Subcutaneous abdominal adipose tissue (tissue), 5 donors: ENCODE measurements around the gene DPYSL3.

Experiments
- H3K27ac ChIP-seq: one replicate; pipeline ENCODE4 v1.7.0; 2013; ENCODE audit warnings: low read depth, mild to moderate bottlenecking, inconsistent platforms, low read length, moderate library complexity
- H3K27me3 ChIP-seq, 5 donors: one replicate each; pipeline ENCODE4 v1.7.0; 2013; ENCODE audit warnings: low read length in 5 of 5, inconsistent platforms in 1 of 5; ENCODE audit not compliant: control insufficient read depth in 5 of 5, insufficient read depth in 4 of 5
- H3K36me3 ChIP-seq, 5 donors: one replicate each; pipeline ENCODE4 v1.7.0; 2013; ENCODE audit warnings: low read length in 5 of 5; ENCODE audit not compliant: control insufficient read depth in 5 of 5, insufficient read depth in 5 of 5
- H3K4me1 ChIP-seq, 5 donors: one replicate each; pipeline ENCODE4 v1.7.0; 2013; ENCODE audit warnings: low read length in 5 of 5, mild to moderate bottlenecking in 3 of 5, moderate library complexity in 1 of 5; ENCODE audit not compliant: control insufficient read depth in 5 of 5, insufficient read depth in 5 of 5
- H3K4me3 ChIP-seq, 5 donors: one replicate each; pipeline ENCODE4 v1.7.0; 2013; ENCODE audit warnings: low read length in 5 of 5, low read depth in 1 of 5
- H3K9ac ChIP-seq, 5 donors: one replicate each; pipeline ENCODE4 v1.7.0; 2013; ENCODE audit warnings: low read length in 5 of 5, mild to moderate bottlenecking in 4 of 5, moderate library complexity in 3 of 5
- H3K9me3 ChIP-seq, 5 donors: one replicate each; pipeline ENCODE4 v1.7.0; 2013; ENCODE audit warnings: low read length in 5 of 5; ENCODE audit not compliant: control insufficient read depth in 5 of 5
- donor health status: healthy.
- donor health status: healthy.
- donor health status: healthy.
- donor health status: healthy.
- donor health status: healthy.

DPYSL3 gene

DNA sequence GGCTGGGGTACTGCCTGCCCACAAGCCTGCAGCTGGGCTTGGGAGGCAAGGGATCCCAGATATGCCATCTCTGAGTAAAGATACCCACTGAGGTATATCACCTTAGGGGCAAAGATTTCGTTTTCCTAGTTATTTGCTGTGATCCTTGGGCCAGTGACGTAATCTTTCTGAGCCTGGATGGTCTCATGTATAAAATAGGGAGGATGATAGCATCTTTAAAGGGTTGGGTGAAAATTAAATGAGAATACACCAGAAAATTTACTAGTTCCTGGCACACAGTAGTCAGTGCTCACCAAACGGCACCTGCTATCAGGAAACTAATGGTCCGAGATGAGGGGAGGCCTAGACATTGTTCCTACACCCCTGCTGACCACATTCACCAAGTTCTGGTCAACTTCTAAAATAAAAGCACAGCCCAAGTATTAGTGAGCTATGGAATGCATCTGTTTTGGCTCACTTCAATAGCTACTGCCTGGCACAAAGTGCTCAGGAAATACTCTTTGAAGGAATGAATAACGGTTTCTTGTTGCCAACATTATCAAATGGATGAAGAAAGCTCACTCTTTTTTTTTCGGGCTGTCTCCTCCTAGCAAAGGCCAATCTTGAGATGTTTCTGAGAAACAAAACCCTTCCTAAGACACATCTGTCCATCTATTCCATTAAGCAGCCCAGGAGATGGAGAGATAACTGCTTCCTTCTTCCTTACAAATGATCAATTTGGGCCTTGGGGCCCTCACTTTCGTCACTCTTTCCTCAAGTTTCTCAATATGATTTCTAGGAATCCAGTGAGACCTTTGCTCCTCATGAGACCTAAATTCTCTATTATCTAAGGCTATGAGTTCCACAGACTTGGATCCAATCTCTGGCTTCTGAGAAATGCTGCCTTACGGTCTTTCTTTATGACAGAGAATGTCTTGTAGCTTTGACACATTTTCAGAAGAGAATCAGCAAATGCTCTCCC, 98.2 kb downstream of the DPYSL3 start:
- H3K4me3 ChIP-seq, result no peak overlapping the region
- H3K4me1 ChIP-seq, result peaks cover 9 to 29% (median 23%) of the 10 kb centered on the region in 5 donors
- peaks cover 0 to 48% (median 37%) of the 10 kb centered on the region in 5 donors for H3K36me3 ChIP-seq
- no peaks in the 10 kb centered on the region for H3K9me3 ChIP-seq
- peaks cover 0 to 4% (median 0%) of the 10 kb centered on the region in 5 donors for H3K27me3 ChIP-seq
- peak overlapping the region in 1 of 5 donors; percentile 12 for H3K9ac ChIP-seq
- peak overlapping the region; percentile 65 for H3K27ac ChIP-seq

DNA sequence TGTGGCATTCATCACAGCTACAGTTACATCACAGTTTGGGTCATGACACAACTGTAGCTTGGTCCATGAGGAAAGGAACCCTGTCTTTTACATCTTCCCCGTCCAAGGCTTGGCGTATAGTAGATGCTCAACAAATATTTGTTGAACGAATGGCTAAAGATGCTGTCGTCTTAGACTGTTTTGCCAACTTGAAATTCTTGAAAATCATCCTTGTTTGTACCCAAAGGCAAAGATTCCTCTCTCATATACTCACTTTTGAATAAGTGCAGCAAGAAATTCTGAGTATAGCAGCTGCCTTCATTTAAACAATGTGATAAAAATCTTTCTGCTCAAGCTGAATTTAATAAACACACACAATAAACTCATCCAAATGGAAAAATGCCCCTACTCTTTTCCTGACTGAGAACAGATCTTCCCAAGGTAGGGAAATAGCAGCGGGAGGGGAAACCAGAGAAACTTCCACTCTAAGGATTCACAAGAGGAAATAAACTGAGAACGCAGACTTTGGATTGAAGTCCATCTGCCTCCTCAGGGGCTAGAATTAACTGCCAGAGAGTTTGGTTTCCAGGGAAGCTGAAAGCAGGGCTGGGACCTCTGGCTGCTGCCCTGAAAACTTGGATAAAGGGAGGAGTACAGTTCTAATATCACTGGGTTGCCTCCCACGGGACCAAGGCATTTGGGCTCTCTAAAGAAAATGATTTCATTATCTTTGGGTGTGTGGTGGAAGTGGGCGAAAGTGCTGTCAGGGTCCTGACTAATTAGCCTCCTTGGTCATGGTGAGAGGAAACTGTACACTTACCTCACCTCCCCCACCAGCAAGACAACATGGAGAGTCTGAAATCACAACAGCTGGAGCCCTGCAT, 99.1 kb downstream of the DPYSL3 start:
- no peaks in the 10 kb centered on the region for H3K9me3 ChIP-seq

DNA sequence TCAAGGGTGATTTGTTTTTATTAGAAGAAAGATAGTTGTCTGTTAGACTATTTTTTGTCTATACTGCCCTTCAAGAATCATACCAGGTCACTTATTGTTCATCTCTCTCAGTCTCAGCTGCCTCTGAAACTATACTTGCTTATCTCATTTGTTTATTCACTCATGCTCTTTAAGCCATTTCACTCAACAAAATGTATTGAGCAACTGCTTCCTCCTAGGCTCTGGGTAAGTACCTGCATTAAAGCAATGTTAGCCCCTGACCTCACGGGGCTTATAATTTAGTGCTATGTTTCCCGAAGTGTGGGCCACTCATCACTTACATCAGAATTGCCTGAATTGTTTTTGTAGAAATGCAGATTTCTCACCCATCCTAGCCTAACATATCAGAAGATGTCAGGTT, 100.9 kb downstream of the DPYSL3 start:
- no peak overlapping the region for H3K9ac ChIP-seq
- H3K4me3 ChIP-seq, result no peak overlapping the region
- H3K27ac ChIP-seq, result no peak overlapping the region
- H3K36me3 ChIP-seq, result peaks cover 3 to 59% (median 35%) of the 10 kb centered on the region in 5 donors
- H3K27me3 ChIP-seq, result peaks cover 0 to 4% (median 0%) of the 10 kb centered on the region in 5 donors
- H3K9me3 ChIP-seq, result no peaks in the 10 kb centered on the region
- H3K4me1 ChIP-seq, result peaks cover 15 to 33% (median 30%) of the 10 kb centered on the region in 5 donors

More for the DNA sequence above, 99.1 kb downstream of the DPYSL3 start:
- peaks cover 3 to 56% (median 38%) of the 10 kb centered on the region in 5 donors for H3K36me3 ChIP-seq
- H3K4me3 ChIP-seq, result no peak overlapping the region
- peaks cover 9 to 23% (median 21%) of the 10 kb centered on the region in 5 donors for H3K4me1 ChIP-seq
- H3K27me3 ChIP-seq, result peaks cover 0 to 4% (median 0%) of the 10 kb centered on the region in 5 donors
- peak overlapping the region; percentile 4 for H3K27ac ChIP-seq
- no peak overlapping the region for H3K9ac ChIP-seq

DNA sequence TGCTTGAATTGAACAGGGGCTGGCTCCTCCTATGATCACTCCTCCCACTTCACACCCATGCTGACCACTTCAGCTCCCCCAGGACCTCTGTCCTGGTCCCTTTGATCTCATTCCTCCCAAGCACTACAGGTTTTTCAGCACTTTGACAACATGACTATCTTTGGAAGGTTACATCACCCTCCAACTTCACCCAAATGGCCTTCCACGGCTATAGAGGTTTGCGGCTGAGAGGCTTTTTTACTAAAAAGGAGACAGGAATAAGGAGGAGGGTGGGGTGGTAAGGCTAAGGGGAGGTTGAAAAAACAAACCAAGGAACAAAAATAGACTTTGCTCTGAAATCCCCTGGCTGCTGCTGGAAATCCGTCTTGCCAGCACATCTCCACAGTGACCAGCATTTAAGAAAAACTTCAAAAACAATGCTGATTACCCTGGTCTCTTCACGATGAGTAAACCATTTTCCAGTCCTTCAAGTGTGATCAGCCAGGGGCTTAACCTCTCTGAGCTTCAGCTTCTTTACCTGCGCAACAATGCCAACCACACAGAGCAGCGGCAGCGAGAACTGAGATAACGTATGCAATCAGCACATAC, 102.7 kb downstream of the DPYSL3 start:
- Histone ChIP-seq H3K27ac (no peak overlapping the region), H3K36me3 (peaks cover 3 to 50% (median 24%) of the 10 kb centered on the region in 5 donors), H3K27me3 (peaks cover 0 to 4% (median 0%) of the 10 kb centered on the region in 5 donors), H3K4me3 (no peak overlapping the region), H3K9ac (no peak overlapping the region), H3K4me1 (peaks cover 14 to 38% (median 35%) of the 10 kb centered on the region in 5 donors), H3K9me3 (no peaks in the 10 kb centered on the region)

DNA sequence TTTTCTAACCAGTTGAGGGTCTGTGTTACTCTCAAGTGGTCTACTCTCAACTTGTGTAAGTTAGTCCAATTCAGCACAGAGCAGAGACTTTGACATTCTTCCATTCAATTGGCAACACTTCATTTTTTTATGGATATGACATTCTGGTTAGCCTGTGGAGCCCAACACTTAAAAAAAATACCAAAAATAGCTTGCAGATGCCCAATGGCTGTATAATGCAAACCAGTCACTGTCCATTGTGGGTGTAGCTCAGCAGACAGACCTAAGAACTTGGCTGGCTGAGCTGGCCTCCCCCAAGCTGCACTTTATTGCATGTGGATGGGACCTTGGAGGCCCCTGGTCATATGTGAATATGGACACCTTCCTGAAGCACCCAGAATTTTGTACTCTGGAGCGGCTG, 103.2 kb downstream of the DPYSL3 start:
- H3K4me1 ChIP-seq, result peaks cover 10 to 33% (median 30%) of the 10 kb centered on the region in 5 donors
- H3K4me3 ChIP-seq, result no peak overlapping the region
- no peaks in the 10 kb centered on the region for H3K9me3 ChIP-seq
- H3K27ac ChIP-seq, result no peak overlapping the region
- no peak overlapping the region for H3K9ac ChIP-seq
- peaks cover 0 to 4% (median 0%) of the 10 kb centered on the region in 5 donors for H3K27me3 ChIP-seq
- H3K36me3 ChIP-seq, result peaks cover 3 to 51% (median 24%) of the 10 kb centered on the region in 5 donors

DNA sequence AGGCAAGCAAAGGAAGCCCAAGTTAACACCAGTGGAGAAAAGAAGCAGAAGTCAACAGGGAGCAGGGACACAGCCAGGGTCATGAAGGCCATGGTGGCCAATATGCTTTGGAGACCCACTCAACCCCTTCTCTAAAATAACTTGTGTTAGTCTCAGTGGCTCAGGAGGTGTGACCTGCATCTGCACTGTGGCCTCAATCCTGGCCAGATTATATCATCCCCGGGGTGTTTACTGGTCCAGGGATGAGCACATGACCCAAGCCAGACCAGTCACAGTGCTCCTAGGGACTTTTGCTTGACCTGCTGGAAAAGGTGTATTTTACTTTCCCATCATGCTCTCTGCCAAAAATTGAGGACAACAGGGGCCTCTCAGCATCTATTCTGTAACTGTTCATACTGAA, 105.2 kb downstream of the DPYSL3 start:
- no peak overlapping the region for H3K9ac ChIP-seq
- peak overlapping the region; percentile 86 for H3K27ac ChIP-seq
- H3K9me3 ChIP-seq, result no peaks in the 10 kb centered on the region
- no peak overlapping the region for H3K4me3 ChIP-seq
- H3K27me3 ChIP-seq, result peaks cover 0 to 4% (median 0%) of the 10 kb centered on the region in 5 donors
- H3K4me1 ChIP-seq, result peaks cover 8 to 20% (median 17%) of the 10 kb centered on the region in 5 donors
- H3K36me3 ChIP-seq, result peaks cover 3 to 57% (median 31%) of the 10 kb centered on the region in 5 donors

DNA sequence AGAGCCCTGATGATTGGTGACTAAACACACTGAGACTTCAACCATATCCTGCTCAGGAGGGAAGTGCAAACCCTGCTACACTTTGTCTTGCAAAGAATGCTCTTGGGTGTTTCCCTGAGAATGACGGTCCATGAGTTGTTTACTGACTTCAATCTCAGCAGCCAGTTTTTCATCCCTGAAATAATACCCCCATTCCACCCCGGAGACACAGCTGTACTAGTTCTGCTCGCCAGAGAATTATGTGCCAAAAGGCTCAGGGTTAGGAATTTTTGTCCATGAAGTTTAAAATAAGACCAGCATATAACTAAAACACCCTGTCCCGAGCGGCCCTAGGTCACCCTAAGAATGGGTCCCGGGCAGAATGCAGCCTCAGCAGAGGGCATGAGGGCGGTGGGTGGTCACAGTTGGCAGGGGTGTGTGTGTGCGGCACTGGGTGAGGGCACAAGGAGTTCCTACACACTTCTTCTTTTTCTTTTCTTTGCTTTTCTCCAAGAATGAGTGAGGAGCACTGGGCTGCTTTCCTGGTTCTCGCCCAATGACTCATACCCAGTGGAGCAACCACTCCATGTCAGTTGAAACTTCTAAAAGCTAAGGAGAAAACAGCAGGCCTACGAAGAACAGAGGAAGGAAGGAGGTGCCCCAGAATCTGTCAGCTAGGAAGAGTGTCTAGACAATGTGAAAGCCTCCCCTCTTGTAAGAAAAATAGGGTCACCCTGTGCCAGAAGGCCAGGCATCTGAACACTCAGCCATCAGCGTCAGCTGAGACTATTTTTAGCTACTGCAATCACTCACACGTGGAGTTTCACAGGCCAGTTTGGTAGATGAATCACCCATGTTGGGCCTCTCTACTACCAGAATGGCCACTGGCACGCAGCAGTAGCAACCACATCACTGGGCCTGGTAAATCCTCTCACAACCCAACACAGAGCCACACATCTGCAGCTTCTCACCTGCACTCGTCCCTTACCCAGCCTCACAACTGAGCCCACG, 105.9 kb downstream of the DPYSL3 start:
- peaks cover 3 to 54% (median 33%) of the 10 kb centered on the region in 5 donors for H3K36me3 ChIP-seq
- peak overlapping the region; percentile 86 for H3K27ac ChIP-seq
- H3K9me3 ChIP-seq, result no peaks in the 10 kb centered on the region
- H3K4me3 ChIP-seq, result peak overlapping the region in 1 of 5 donors; percentile 9
- H3K9ac ChIP-seq, result peak overlapping the region in 4 of 5 donors; percentile 26 to 65 (median 42)
- H3K4me1 ChIP-seq, result peaks cover 8 to 20% (median 17%) of the 10 kb centered on the region in 5 donors
- peaks cover 0 to 4% (median 0%) of the 10 kb centered on the region in 5 donors for H3K27me3 ChIP-seq

DNA sequence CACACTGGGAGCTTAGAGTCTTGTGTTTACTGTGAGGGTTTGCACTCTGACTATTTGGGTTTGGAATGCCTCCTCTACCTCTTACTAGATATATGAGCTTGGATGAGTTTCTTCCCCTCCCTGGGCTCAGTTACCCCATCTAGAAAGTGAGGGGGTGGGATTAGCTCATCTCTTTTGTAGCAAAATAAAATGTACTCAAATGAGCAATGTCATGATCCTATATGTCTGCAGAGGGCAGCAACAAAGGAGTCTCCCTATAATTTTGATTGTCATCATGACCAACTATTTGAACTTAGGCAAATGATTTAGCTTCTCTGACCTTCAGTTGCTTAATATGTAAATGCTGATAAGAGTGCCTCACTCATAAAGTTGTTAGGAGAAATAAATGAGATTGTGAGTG, 109.0 kb downstream of the DPYSL3 start:
- Histone ChIP-seq H3K27me3 (no peaks in the 10 kb centered on the region), H3K27ac (no peak overlapping the region), H3K9me3 (no peaks in the 10 kb centered on the region), H3K9ac (no peak overlapping the region), H3K36me3 (peaks cover 1 to 56% (median 40%) of the 10 kb centered on the region in 5 donors), H3K4me3 (no peak overlapping the region), H3K4me1 (peaks cover 11 to 24% (median 21%) of the 10 kb centered on the region in 5 donors)
